H9 (cell line): ENCODE data around the gene PIH1D2. TPM values are rescaled to one million over a fixed set of nuclear protein-coding genes. Genes with fewer than 3 reads are reported as not detected.

ENCODE experiments used
- DNase-seq: peaks from one replicate; pipeline ENCODE4 v3.0.0-alpha.2; 2017
- H2AFZ ChIP-seq: one replicate; pipeline ENCODE4 v1.6.1; 2013; ENCODE audit warnings: mild to moderate bottlenecking, low read length, control low read depth, moderate library complexity
- H2AK5ac ChIP-seq: 2 replicates; pipeline ENCODE4 v1.6.1; 2013; ENCODE audit warnings: low read length, control low read depth, mixed read lengths; ENCODE audit not compliant: insufficient read length
- H2BK120ac ChIP-seq: one replicate; pipeline ENCODE4 v1.6.1; 2013; ENCODE audit warnings: low read depth, mild to moderate bottlenecking, low read length, control low read depth, inconsistent platforms; ENCODE audit not compliant: poor library complexity, severe bottlenecking
- H2BK12ac ChIP-seq: 2 replicates; pipeline ENCODE4 v1.6.1; 2013; ENCODE audit warnings: low read length, control low read depth, mixed read lengths, low read depth; ENCODE audit not compliant: insufficient read length
- H2BK15ac ChIP-seq: 2 replicates; pipeline ENCODE4 v1.6.1; 2013; ENCODE audit warnings: low read depth, low read length, control low read depth
- H2BK20ac ChIP-seq: one replicate; pipeline ENCODE4 v1.6.1; 2013; ENCODE audit warnings: low read depth, mild to moderate bottlenecking, low read length, control low read depth, inconsistent platforms; ENCODE audit not compliant: poor library complexity, severe bottlenecking
- H2BK5ac ChIP-seq: 2 replicates; pipeline ENCODE4 v1.6.1; 2013; ENCODE audit warnings: low read length, control low read depth, mixed read lengths; ENCODE audit not compliant: insufficient read length
- H3K14ac ChIP-seq: 2 replicates; pipeline ENCODE4 v1.6.1; 2013; ENCODE audit warnings: low read length, control low read depth; ENCODE audit not compliant: insufficient read depth
- H3K18ac ChIP-seq: 2 replicates; pipeline ENCODE4 v1.6.1; 2013; ENCODE audit warnings: low read depth, mild to moderate bottlenecking, mixed read lengths, low read length, control low read depth; ENCODE audit not compliant: insufficient read length
- H3K23ac ChIP-seq: 2 replicates; pipeline ENCODE4 v1.6.1; 2013; ENCODE audit warnings: low read length, control low read depth, mixed read lengths, low read depth; ENCODE audit not compliant: insufficient read length
- H3K23me2 ChIP-seq: 2 replicates; pipeline ENCODE4 v1.6.1; 2013; ENCODE audit warnings: low read depth, mild to moderate bottlenecking, mixed read lengths, low read length, control low read depth; ENCODE audit not compliant: insufficient read length, poor library complexity, severe bottlenecking
- H3K27ac ChIP-seq: 2 replicates; pipeline ENCODE4 v1.5.1; 2013; ENCODE audit warnings: low read length, control low read depth, mixed read lengths, low read depth; ENCODE audit not compliant: insufficient read length
- H3K27me3 ChIP-seq: 2 replicates; pipeline ENCODE4 v1.6.1; 2013; ENCODE audit warnings: low read length, control low read depth, inconsistent platforms; ENCODE audit not compliant: insufficient read depth
- H3K4ac ChIP-seq: 2 replicates; pipeline ENCODE4 v1.6.1; 2013; ENCODE audit warnings: low read depth, mild to moderate bottlenecking, control low read depth, inconsistent platforms, low read length, moderate library complexity
- H3K4me1 ChIP-seq: 2 replicates; pipeline ENCODE4 v1.6.1; 2013; ENCODE audit warnings: low read length, control low read depth, inconsistent platforms; ENCODE audit not compliant: insufficient read depth
- H3K4me2 ChIP-seq: 2 replicates; pipeline ENCODE4 v1.6.1; 2013; ENCODE audit warnings: low read length, control low read depth, mixed read lengths; ENCODE audit not compliant: insufficient read length, insufficient read depth
- H3K56ac ChIP-seq: 2 replicates; pipeline ENCODE4 v1.6.1; 2013; ENCODE audit warnings: low read depth, mild to moderate bottlenecking, mixed read lengths, low read length, control low read depth; ENCODE audit not compliant: insufficient read length
- H3K79me1 ChIP-seq: 2 replicates; pipeline ENCODE4 v1.6.1; 2013; ENCODE audit warnings: low read depth, mild to moderate bottlenecking, moderate library complexity, low read length, control low read depth, inconsistent platforms; ENCODE audit not compliant: insufficient read depth, poor library complexity, severe bottlenecking
- H3K79me2 ChIP-seq: 2 replicates; pipeline ENCODE4 v1.6.1; 2013; ENCODE audit warnings: low read length, control low read depth, inconsistent platforms; ENCODE audit not compliant: insufficient read depth
- H3K9ac ChIP-seq: 2 replicates; pipeline ENCODE4 v1.6.1; 2013; ENCODE audit warnings: low read length, control low read depth, mixed read lengths; ENCODE audit not compliant: insufficient read length; ENCODE audit errors: extremely low read depth
- H3K9me3 ChIP-seq: one replicate; pipeline ENCODE4 v1.6.1; 2013; ENCODE audit warnings: low read depth, low read length, inconsistent platforms; ENCODE audit not compliant: control insufficient read depth
- H3T11ph ChIP-seq: one replicate; pipeline ENCODE4 v1.6.1; 2013; ENCODE audit warnings: mild to moderate bottlenecking, low read length, control low read depth, inconsistent platforms
- H4K20me1 ChIP-seq: one replicate; pipeline ENCODE4 v1.6.1; 2013; ENCODE audit not compliant: control insufficient read depth, insufficient read length, insufficient read depth
- H4K5ac ChIP-seq: 2 replicates; pipeline ENCODE4 v1.6.1; 2013; ENCODE audit warnings: low read depth, mild to moderate bottlenecking, mixed read lengths, low read length, control low read depth; ENCODE audit not compliant: insufficient read length
- H4K8ac ChIP-seq: replicated peaks from 2 replicates; pipeline ENCODE4 v1.6.1; 2013; ENCODE audit warnings: low read length, control low read depth, mixed read lengths, low read depth; ENCODE audit not compliant: insufficient read length
- H4K91ac ChIP-seq: 2 replicates; pipeline ENCODE4 v1.6.1; 2013; ENCODE audit warnings: low read depth, mild to moderate bottlenecking, moderate library complexity, mixed read lengths, low read length, control low read depth; ENCODE audit not compliant: insufficient read length
- H3K27ac Mint-ChIP-seq, 3 experiments: 2 replicates in 2 of 3; 3 replicates in 1 of 3; pipeline ENCODE4 v1.8.0; 2020 to 2021; ENCODE audit warnings: mixed read lengths in 3 of 3, mild to moderate bottlenecking in 1 of 3, moderate library complexity in 1 of 3
- H3K27me3 Mint-ChIP-seq: 2 replicates; pipeline ENCODE4 v1.8.0; 2021; ENCODE audit warnings: low read depth, mild to moderate bottlenecking, moderate library complexity, mixed read lengths
- H3K36me3 Mint-ChIP-seq, 3 experiments: 2 replicates in 2 of 3; 3 replicates in 1 of 3; pipeline ENCODE4 v1.8.0; 2020 to 2021; ENCODE audit warnings: low read depth in 3 of 3, mixed read lengths in 3 of 3; ENCODE audit not compliant: insufficient read depth in 1 of 3
- H3K4me1 Mint-ChIP-seq, 2 experiments: 2 replicates each; pipeline ENCODE4 v1.8.0; 2020; ENCODE audit warnings: mixed read lengths in 2 of 2
- H3K4me3 Mint-ChIP-seq, 2 experiments: 2 replicates in 1 of 2; 3 replicates in 1 of 2; pipeline ENCODE4 v1.8.0; 2020 to 2021; ENCODE audit warnings: mild to moderate bottlenecking in 2 of 2, mixed read lengths in 2 of 2, moderate library complexity in 1 of 2
- H3K9me3 Mint-ChIP-seq, 2 experiments: 2 replicates in 1 of 2; 3 replicates in 1 of 2; pipeline ENCODE4 v1.8.0; 2020; ENCODE audit warnings: mild to moderate bottlenecking in 2 of 2, mixed read lengths in 2 of 2, moderate library complexity in 1 of 2
- CTCF ChIP-seq: fragments of 200-600 bp; sonication (generic); conservative IDR thresholded peaks from 3 replicates; pipeline ENCODE4 v1.8.0; 2021; ENCODE audit warnings: antibody characterized with exemption, mild to moderate bottlenecking
- WGBS: extraction: QIAGEN DNeasy Blood & Tissue Kit; methylation state at CpG from one replicate; pipeline ENCODE4 v1.1.7; 2013; ENCODE audit warnings: missing lambda C conversion rate, low lambda C conversion rate, mixed read lengths; ENCODE audit not compliant: insufficient read length; ENCODE audit errors: extremely low coverage; 5-methylcytosine and 5-hydroxymethylcytosine counted together
- long read RNA-seq: library from polyadenylated mRNA; unstranded; transcript quantifications from one replicate; pipeline ENCODE4 v2.0.0, GENCODE V29; 2020
- total RNA-seq: library from RNA; stranded (reverse); gene quantifications from 2 replicates; pipeline ENCODE4 v1.2.1, GENCODE V29; 2021

PIH1D2 gene
- 1.1 and 1.4 TPM in 2 replicates for total RNA-seq
- long read RNA-seq, partial matches to known transcripts, result 1 of 3 reads
- long read RNA-seq, other reads (novel, unspliced or antisense), result 1 of 3 reads

- peaks cover 2% of the 10 kb centered on the region; the same call in 1 of the 2 replicates for H3K79me2 ChIP-seq
- H3K9me3 ChIP-seq, result no peaks in the 10 kb centered on the region
- no peak within 1 kb of the TSS for H2BK20ac ChIP-seq
- H3K9ac ChIP-seq, result peak within 1 kb of the TSS; percentile 87
- H3K4me1 ChIP-seq, result no peaks in the 10 kb centered on the region
- H3K18ac ChIP-seq, result peak within 1 kb of the TSS; percentile 93
- H2BK5ac ChIP-seq, result no peak within 1 kb of the TSS
- no peak within 1 kb of the TSS for H2AK5ac ChIP-seq
- H2BK12ac ChIP-seq, result no peak within 1 kb of the TSS
- H3K4ac ChIP-seq, result no peak within 1 kb of the TSS
- H2BK15ac ChIP-seq, result no peak within 1 kb of the TSS
- Mint-ChIP-seq H3K9me3 (no peaks in the 10 kb centered on the region), H3K4me3 (peak within 1 kb of the TSS; percentile 96 to 98), H3K27me3 (0 out of 2 replicates have a peak, but pooled peaks cover 2% of the 10 kb centered on the region), H3K27ac (peak within 1 kb of the TSS; percentile 100), H3K36me3 (peaks cover 0 to 25% (median 21%) of the 10 kb centered on the region in 3 experiments; a peak in 5 of 7 replicates), H3K4me1 (peaks cover 10 to 20% of the 10 kb centered on the region in 2 experiments)
- no peak; the same call in 2 of the 3 replicates for TF ChIP-seq CTCF
- no peak within 1 kb of the TSS for H4K91ac ChIP-seq
- peak within 1 kb of the TSS; percentile 93 for H3K27ac ChIP-seq
- peak within 1 kb of the TSS; percentile 92 for H2AFZ ChIP-seq
- no peaks in the 10 kb centered on the region for H3K27me3 ChIP-seq
- WGBS, result no CpG with 5 or more reads among the region's 43 CpGs
- H3K4me2 ChIP-seq, result peak within 1 kb of the TSS; percentile 95
- no peak within 1 kb of the TSS for H3K56ac ChIP-seq
- H4K5ac ChIP-seq, result no peak within 1 kb of the TSS
- no peaks in the 10 kb centered on the region for H4K20me1 ChIP-seq
- no peaks in the 10 kb centered on the region for H3K79me1 ChIP-seq
- no peak within 1 kb of the TSS for H3K23ac ChIP-seq
- DNase-seq, result peak; percentile 84
- peaks cover 6% of the 10 kb centered on the region for H3K23me2 ChIP-seq
- H3T11ph ChIP-seq, result no peak within 1 kb of the TSS
- H2BK120ac ChIP-seq, result no peak within 1 kb of the TSS
- peak within 1 kb of the TSS; percentile 94 for H3K14ac ChIP-seq
- no peak within 1 kb of the TSS for H4K8ac ChIP-seq
Observed at GRCh38 chr11:112073941-112074811, at the start of gene PIH1D2, which contains the start of gene NKAPD1. Gene PIH1D2, minus strand, starts transcription at chr11:112074017. Its CDS starts 843 bp downstream, at chr11:112073174. Gene NKAPD1, plus strand, starts transcription at chr11:112074299. Its CDS starts 1,276 bp downstream, at chr11:112075575.
